Vagina (tissue), 2 donors: ENCODE results near the gene PITPNM2. TPM values are rescaled to one million over a fixed set of nuclear protein-coding genes. Genes with fewer than 3 reads are reported as not detected.
A peak's percentile ranks its signal among the peaks of the same experiment; 100 is the strongest.

Source experiments
- DNase-seq, 2 donors: peaks; one replicate each; pipeline ENCODE4 v3.0.0-alpha.2; 2017; ENCODE audit errors: extremely low spot score in 2 of 2
- H3K27ac ChIP-seq: fragments of 200-600 bp; sonication (generic); one replicate; pipeline ENCODE4 v1.5.1; 2019
- H3K27me3 ChIP-seq: fragments of 200-600 bp; sonication (generic); one replicate; pipeline ENCODE4 v1.5.1; 2019
- H3K36me3 ChIP-seq, 2 donors: fragments of 200-600 bp; sonication (generic); one replicate each; pipeline ENCODE4 v1.5.1; 2017 to 2019
- H3K4me1 ChIP-seq: fragments of 200-600 bp; sonication (generic); one replicate; pipeline ENCODE4 v1.5.1; 2019
- H3K4me3 ChIP-seq, 2 donors: fragments of 200-600 bp; sonication (generic); 1 replicate in 1 of 2; 2 replicates in 1 of 2; pipeline ENCODE4 v1.5.1; 2016 to 2019
- H3K9me3 ChIP-seq: fragments of 200-600 bp; sonication (generic); one replicate; pipeline ENCODE4 v1.5.1; 2019
- POLR2A ChIP-seq, 2 donors: fragments of 450-650 bp; IDR thresholded peaks; one replicate each; pipeline ENCODE4 v1.6.1; 2017; ENCODE audit warnings: antibody characterized with exemption in 2 of 2, mild to moderate bottlenecking in 2 of 2, moderate library complexity in 2 of 2
- POLR2AphosphoS5 ChIP-seq, 2 donors: sonication (generic); formaldehyde crosslinking; IDR thresholded peaks; one replicate each; pipeline ENCODE4 v1.9.0; 2017; ENCODE audit warnings: antibody characterized with exemption in 2 of 2, mild to moderate bottlenecking in 2 of 2, low read depth in 1 of 2; ENCODE audit not compliant: insufficient read depth in 1 of 2
- intact Hi-C: fragments of 100-400 bp; cut with DNase I; formaldehyde crosslinking; loops from one replicate; pipeline ENCODE4 v1.15.1; 2023
- total RNA-seq: library from RNA; depleted of rRNA; stranded (reverse); fragments of >200 nt; gene quantifications from one replicate; pipeline ENCODE4 v1.2.3, GENCODE V29; 2016
- TF ChIP-seq, protein P1 (sequence below), 3 experiments: fragments of 450-650 bp in 2 of 3; fragments of 200-600 bp in 1 of 3; sonication (generic) in 1 of 3; IDR thresholded peaks; one replicate each; pipeline ENCODE4 v1.5.1; 2017 to 2019; ENCODE audit warnings: antibody characterized with exemption in 3 of 3, mild to moderate bottlenecking in 2 of 3, moderate library complexity in 2 of 3

The PITPNM2 gene
- total RNA-seq, 1 donor from 2014 or later, result 8.1 TPM

GRCh38 chr12:123150275-123150743 is 581 bp downstream of the PITPNM2 start:
- Histone ChIP-seq H3K9me3 (no peaks in the 10 kb centered on the region), H3K27me3 (no peaks in the 10 kb centered on the region), H3K4me1 (peaks cover 30% of the 10 kb centered on the region), H3K36me3 (no peaks in the 10 kb centered on the region), H3K27ac (peak overlapping the region; percentile 91), H3K4me3 (peak overlapping the region; percentile 60 to 90)
- intact Hi-C loops, result loop anchor here (2.0 kb wide), 1 partner anchor 108 kb away; no protein-coding TSS in a partner anchor
- DNase-seq, result no peak
- TF ChIP-seq, protein P1, sequence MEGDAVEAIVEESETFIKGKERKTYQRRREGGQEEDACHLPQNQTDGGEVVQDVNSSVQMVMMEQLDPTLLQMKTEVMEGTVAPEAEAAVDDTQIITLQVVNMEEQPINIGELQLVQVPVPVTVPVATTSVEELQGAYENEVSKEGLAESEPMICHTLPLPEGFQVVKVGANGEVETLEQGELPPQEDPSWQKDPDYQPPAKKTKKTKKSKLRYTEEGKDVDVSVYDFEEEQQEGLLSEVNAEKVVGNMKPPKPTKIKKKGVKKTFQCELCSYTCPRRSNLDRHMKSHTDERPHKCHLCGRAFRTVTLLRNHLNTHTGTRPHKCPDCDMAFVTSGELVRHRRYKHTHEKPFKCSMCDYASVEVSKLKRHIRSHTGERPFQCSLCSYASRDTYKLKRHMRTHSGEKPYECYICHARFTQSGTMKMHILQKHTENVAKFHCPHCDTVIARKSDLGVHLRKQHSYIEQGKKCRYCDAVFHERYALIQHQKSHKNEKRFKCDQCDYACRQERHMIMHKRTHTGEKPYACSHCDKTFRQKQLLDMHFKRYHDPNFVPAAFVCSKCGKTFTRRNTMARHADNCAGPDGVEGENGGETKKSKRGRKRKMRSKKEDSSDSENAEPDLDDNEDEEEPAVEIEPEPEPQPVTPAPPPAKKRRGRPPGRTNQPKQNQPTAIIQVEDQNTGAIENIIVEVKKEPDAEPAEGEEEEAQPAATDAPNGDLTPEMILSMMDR (IDR thresholded peaks at IDR 0.05), result no peak
- TF ChIP-seq POLR2A (IDR thresholded peaks at IDR 0.05), result no peak
- no peak for TF ChIP-seq POLR2AphosphoS5 (IDR thresholded peaks at IDR 0.05; ENCODE audit: insufficient read depth in 1 of 2, low read depth in 1 of 2)

DNA sequence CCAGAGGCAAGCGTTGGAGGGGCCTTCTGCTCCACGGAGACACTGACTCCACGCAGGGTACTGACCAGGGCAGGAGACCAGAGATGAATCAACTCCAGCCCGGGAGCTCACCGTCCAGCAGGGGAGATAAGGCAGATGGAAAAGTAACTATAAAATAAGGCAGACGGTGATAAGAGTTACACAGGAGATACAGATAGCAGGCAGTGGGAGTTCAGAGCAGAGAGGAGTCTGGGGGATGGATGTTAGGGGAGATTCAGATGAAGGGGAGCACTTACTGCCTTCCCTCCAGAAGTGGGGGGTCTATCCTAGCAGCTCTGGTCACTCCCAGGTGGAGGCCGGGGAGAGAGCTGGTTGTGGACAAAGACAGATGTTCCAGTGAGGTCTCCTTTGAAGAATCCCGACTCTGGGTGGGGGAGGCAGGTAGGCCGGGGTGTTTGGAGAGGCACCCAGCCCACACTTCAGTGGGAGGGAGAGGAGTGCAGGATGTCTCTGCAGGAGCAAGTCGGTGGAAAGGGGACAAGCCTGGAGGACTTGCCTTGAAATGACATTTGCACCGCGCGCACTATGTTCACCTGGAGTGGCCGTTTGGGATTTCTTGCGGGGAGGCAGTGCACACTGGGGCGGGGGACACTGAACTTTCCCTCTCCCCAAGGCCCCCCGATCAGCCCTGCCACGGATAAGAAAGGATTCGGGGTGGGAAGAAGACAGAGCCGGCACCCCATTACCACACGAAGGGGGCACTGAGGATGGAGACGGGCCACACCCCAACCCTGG is 1.2 kb downstream of the PITPNM2 start:
- intact Hi-C loops, result loop anchor here (2.0 kb wide), 1 partner anchor 107 kb away; no protein-coding TSS in a partner anchor
- Histone ChIP-seq H3K27ac (peak overlapping the region; percentile 91), H3K27me3 (no peaks in the 10 kb centered on the region), H3K4me1 (peaks cover 30% of the 10 kb centered on the region), H3K4me3 (peak overlapping the region; percentile 60 to 90), H3K9me3 (no peaks in the 10 kb centered on the region), H3K36me3 (no peaks in the 10 kb centered on the region)
- DNase-seq, result peak in 1 of 2 donors; percentile 86
- TF ChIP-seq, protein P1 (IDR thresholded peaks at IDR 0.05), result no peak
- TF ChIP-seq POLR2A (IDR thresholded peaks at IDR 0.05) (no peak), POLR2AphosphoS5 (IDR thresholded peaks at IDR 0.05; ENCODE audit: insufficient read depth in 1 of 2, low read depth in 1 of 2) (no peak)

- Histone ChIP-seq H3K9me3 (no peaks in the 10 kb centered on the region), H3K4me1 (peaks cover 30% of the 10 kb centered on the region), H3K27me3 (no peaks in the 10 kb centered on the region), H3K36me3 (no peaks in the 10 kb centered on the region), H3K27ac (peak overlapping the region; percentile 91), H3K4me3 (peak overlapping the region; percentile 60 to 90)
- no peak for TF ChIP-seq POLR2AphosphoS5 (IDR thresholded peaks at IDR 0.05; ENCODE audit: insufficient read depth in 1 of 2, low read depth in 1 of 2)
- no peak for TF ChIP-seq POLR2A (IDR thresholded peaks at IDR 0.05)
- TF ChIP-seq, protein P1 (IDR thresholded peaks at IDR 0.05), result no peak
- intact Hi-C loops, result no loop called here
- DNase-seq, result peak in 1 of 2 donors; percentile 84
These were observed 1.8 kb downstream of the PITPNM2 start for GRCh38 chr12:123149088-123149487.

DNA sequence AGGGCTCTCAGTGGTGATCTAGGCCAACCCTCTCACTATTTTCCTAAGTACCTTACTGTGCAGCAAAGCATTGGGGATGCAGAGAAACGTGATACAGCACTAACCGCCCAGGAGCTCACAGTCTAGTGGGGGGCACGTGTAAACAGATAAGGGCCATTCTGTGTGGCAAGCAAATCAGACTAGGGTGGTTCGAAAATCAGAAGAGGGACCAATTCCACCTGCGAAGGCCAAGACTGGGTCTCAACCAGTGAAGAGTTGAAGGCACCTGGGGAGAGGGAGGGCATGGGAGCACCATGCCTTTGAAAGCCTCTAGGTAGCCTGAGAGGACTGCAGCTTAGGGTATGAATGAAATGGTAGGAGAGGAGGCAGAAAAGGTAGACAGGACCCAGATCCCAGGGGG is 2.2 kb downstream of the PITPNM2 start:
- no peak for TF ChIP-seq POLR2A (IDR thresholded peaks at IDR 0.05)
- TF ChIP-seq, protein P1 (IDR thresholded peaks at IDR 0.05), result no peak
- peaks cover 34% of the 10 kb centered on the region for H3K4me1 ChIP-seq
- H3K9me3 ChIP-seq, result no peaks in the 10 kb centered on the region
- H3K27ac ChIP-seq, result peak overlapping the region; percentile 91
- intact Hi-C loops, result no loop called here
- no peaks in the 10 kb centered on the region for H3K27me3 ChIP-seq
- no peak for DNase-seq
- no peaks in the 10 kb centered on the region for H3K36me3 ChIP-seq
- no peak overlapping the region for H3K4me3 ChIP-seq

DNA sequence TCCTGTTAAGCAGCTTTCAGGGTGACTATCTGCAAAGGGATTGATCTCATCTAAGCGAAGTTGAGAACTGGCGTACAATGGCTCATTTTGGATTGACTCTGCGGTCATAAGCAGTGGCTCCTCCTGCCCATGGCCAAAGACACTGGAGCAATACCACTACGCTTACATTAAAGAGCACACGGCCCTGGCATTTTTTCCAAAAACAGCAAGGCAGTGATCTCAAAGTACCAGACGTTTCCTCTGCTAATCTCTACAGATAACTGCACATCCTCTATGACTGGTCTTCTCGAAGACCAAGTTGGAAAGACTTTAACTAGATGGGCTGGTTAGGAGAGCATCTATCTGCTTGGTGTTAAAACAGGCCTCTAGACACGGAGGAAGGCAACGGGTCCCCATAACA is 2.7 kb downstream of the PITPNM2 start:
- H3K4me3 ChIP-seq, result no peak overlapping the region
- intact Hi-C loops, result no loop called here
- no peak for TF ChIP-seq POLR2A (IDR thresholded peaks at IDR 0.05)
- TF ChIP-seq, protein P1 (IDR thresholded peaks at IDR 0.05), result no peak
- no peak for TF ChIP-seq POLR2AphosphoS5 (IDR thresholded peaks at IDR 0.05; ENCODE audit: insufficient read depth in 1 of 2, low read depth in 1 of 2)
- H3K9me3 ChIP-seq, result no peaks in the 10 kb centered on the region
- DNase-seq, result peak in 1 of 2 donors; percentile 37
- H3K36me3 ChIP-seq, result no peaks in the 10 kb centered on the region
- H3K27me3 ChIP-seq, result no peaks in the 10 kb centered on the region
- H3K4me1 ChIP-seq, result peaks cover 39% of the 10 kb centered on the region
- peak overlapping the region; percentile 91 for H3K27ac ChIP-seq
